Stimulated activated CD8-positive, alpha-beta memory T cell treated with anti-CD3 and anti-CD28 coated beads, Interleukin-2, amount 100 ng/mL, for 1 hour (primary cell): ENCODE results near the gene SEMA3E.

Source experiments
- DNase-seq, 2 donors: peaks; one replicate each; pipeline ENCODE4 v3.0.0-alpha.2; 2020; ENCODE audit warnings: low read depth in 2 of 2

The SEMA3E gene

GRCh38 chr7:83355143-83355542 is 293.8 kb downstream of the SEMA3E start:
- DNase-seq, result no peak

DNA sequence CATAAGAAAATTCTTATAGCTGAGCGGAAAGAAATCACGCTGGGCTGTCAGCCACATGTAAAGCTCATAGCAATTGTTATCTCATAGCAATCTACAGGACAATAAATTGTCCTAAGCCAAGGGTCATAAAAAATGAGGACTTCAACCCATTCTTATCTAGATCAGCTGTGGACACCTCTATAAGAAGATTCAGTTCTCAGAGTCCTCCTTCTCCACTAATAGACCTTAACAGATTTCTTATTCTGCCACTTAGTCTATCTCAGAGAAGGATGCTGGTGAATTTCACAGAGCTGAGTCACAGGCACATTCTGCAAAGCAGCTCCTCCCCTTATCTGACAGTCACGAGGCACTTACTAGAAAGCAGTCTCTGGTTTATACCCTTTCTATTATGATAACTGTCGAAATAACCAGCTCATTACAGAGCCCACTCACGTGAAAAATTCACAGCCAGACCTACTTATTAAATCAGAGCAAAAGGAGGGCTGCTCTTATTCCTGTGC is 300.9 kb downstream of the SEMA3E start:
- no peak for DNase-seq

DNA sequence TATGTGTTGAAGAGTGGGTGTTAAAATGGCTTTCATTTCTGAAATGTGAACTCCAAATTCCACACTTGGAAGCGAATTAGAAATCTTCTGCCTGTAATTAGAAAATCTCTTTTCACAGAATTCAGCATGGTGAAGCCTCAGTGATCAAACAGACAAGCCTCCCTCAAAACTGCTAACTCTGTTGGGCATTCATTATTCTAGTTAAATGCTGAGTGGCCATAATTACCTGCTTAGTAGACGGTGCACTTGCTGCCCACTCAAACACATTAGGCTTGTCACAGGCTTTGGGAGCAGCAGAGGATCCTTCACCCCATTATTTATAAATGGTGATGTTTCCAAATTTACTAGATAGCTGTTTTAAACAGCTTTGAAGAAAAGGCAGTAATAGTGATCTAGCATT is 309.0 kb downstream of the SEMA3E start:
- no peak for DNase-seq

GRCh38 chr7:83338277-83338950 is 310.5 kb downstream of the SEMA3E start:
- DNase-seq, result no peak

DNA sequence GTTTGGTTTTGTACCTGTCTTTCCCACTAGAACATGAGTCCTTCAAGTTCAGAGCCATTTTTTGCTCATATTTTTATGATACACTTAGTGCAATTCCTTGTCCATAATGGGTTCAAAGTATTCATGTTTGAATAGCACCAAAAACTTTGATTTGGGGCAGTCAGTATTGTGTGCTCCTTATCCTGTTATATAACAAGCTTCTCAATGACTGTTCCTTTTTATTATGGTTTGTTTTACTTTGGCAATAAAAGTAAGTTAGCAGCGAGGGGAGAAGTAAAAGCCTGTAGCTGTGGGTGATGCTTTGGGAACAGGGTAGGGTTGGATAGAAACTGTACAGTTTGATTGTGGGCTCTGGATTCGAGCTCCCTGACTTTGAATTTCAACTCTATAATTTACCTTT is 311.9 kb downstream of the SEMA3E start:
- no peak for DNase-seq

GRCh38 chr7:83326223-83326622 is 322.7 kb downstream of the SEMA3E start:
- DNase-seq, result no peak

- DNase-seq, result no peak
Observed at GRCh38 chr7:83325083-83325482, 323.9 kb downstream of the SEMA3E start.

- DNase-seq, result no peak
Observed at GRCh38 chr7:83324596-83324995, 324.3 kb downstream of the SEMA3E start.

GRCh38 chr7:83321011-83321410 is 327.9 kb downstream of the SEMA3E start:
- DNase-seq, result no peak

GRCh38 chr7:83313931-83314330 is 335.0 kb downstream of the SEMA3E start:
- no peak for DNase-seq
